K562 (cell line): ENCODE data around the gene HSD11B1L. TPM values are rescaled to one million over a fixed set of nuclear protein-coding genes. Genes with fewer than 3 reads are reported as not detected.

ENCODE experiments used
- ATAC-seq: fragments of 200-7000 bp; cut with Tn5 transposase; 3 replicates; pipeline ENCODE4 v1.9.1; 2020; ENCODE audit warnings: moderate library complexity
- BruUV-seq: library from RNA; stranded (reverse); fragments of 400-500 nt; replicated peaks from 2 replicates; lab custom pipeline; 2021; lab: Mats Ljungman, UMichigan
- CTCF ChIA-PET: fragments of 300-600 bp; formaldehyde crosslinking; extraction: SDS; loops from one replicate; lab custom pipeline; 2021; ENCODE audit warnings: low intra/inter-chr PET ratio; lab: Yijun Ruan, JAX
- POLR2A ChIA-PET: fragments of 300-600, 350-650 bp; sonication (Branson Sonifier 250); formaldehyde crosslinking; extraction: SDS; loops from one replicate; lab custom pipeline; 2021; ENCODE audit warnings: antibody characterized with exemption, inconsistent platforms; lab: Yijun Ruan, JAX
- DNase-seq, 4 experiments: peaks; one replicate each; pipeline versions ENCODE4 v3.0.0 to v3.0.0-alpha.2; 2011 to 2018; ENCODE audit warnings: low spot score in 3 of 4, mixed read lengths in 3 of 4; ENCODE audit errors: extremely low read depth in 1 of 4
- FAIRE-seq: peaks from 2 replicates; lab custom pipeline; 2011; peaks lifted over from hg19 to GRCh38; lab: Jason Lieb, UNC
- H2AFZ ChIP-seq: 2 replicates; pipeline ENCODE4 v1.6.0; 2011; ENCODE audit warnings: low read depth, low read length, control low read depth, inconsistent platforms
- H3K27ac ChIP-seq: fragments of 200-600 bp; 3 replicates; pipeline ENCODE4 v1.8.0; 2011; ENCODE audit warnings: low read depth, mild to moderate bottlenecking, control low read depth, inconsistent platforms, low read length, moderate library complexity, mixed read lengths; ENCODE audit errors: extremely low read depth
- H3K27me3 ChIP-seq, 2 experiments: fragments of 300-600 bp in 1 of 2; 2 replicates in 1 of 2; 3 replicates in 1 of 2; pipeline versions ENCODE4 v1.6.0 to v1.8.0; 2011; ENCODE audit warnings: inconsistent platforms in 2 of 2, low read length in 2 of 2, mild to moderate bottlenecking in 1 of 2, mixed read lengths in 1 of 2, moderate library complexity in 1 of 2; ENCODE audit not compliant: control insufficient read depth in 2 of 2, insufficient read depth in 2 of 2
- H3K36me3 ChIP-seq: fragments of 300-600 bp; 3 replicates; pipeline ENCODE4 v1.8.0; 2011; ENCODE audit warnings: mild to moderate bottlenecking, low read length, inconsistent platforms; ENCODE audit not compliant: control insufficient read depth, insufficient read depth
- H3K4me1 ChIP-seq, 2 experiments: fragments of 200-600 bp in 1 of 2; replicated peaks in 1 of 2; 2 replicates in 1 of 2; 3 replicates in 1 of 2; pipeline versions ENCODE4 v1.5.1 to v1.8.0; 2011; ENCODE audit warnings: inconsistent platforms in 2 of 2, low read length in 2 of 2, mild to moderate bottlenecking in 1 of 2, mixed read lengths in 1 of 2, moderate library complexity in 1 of 2; ENCODE audit not compliant: control insufficient read depth in 2 of 2, insufficient read depth in 2 of 2
- H3K4me2 ChIP-seq: 2 replicates; pipeline ENCODE4 v1.6.1; 2011; ENCODE audit warnings: low read length, control low read depth, inconsistent platforms, mixed read lengths; ENCODE audit not compliant: insufficient read depth
- H3K4me3 ChIP-seq: fragments of 200-600 bp; sonication (generic), shearing (Covaris generic); 2 replicates; pipeline ENCODE4 v1.5.1; 2016; ENCODE audit warnings: control low read depth, inconsistent platforms
- H3K79me2 ChIP-seq: fragments of 200-600 bp; 3 replicates; pipeline ENCODE4 v1.8.0; 2011; ENCODE audit warnings: low read length, inconsistent platforms; ENCODE audit not compliant: control insufficient read depth, insufficient read depth
- H3K9ac ChIP-seq, 2 experiments: 2 replicates each; pipeline versions ENCODE4 v1.6.0 to v1.6.1; 2011; ENCODE audit warnings: low read depth in 2 of 2, low read length in 2 of 2, control low read depth in 1 of 2, inconsistent platforms in 1 of 2, mild to moderate bottlenecking in 1 of 2, mixed read lengths in 1 of 2; ENCODE audit not compliant: insufficient read depth in 1 of 2
- H3K9me1 ChIP-seq: one replicate; pipeline ENCODE4 v1.6.0; 2011; ENCODE audit warnings: inconsistent platforms, mild to moderate bottlenecking, low read length, moderate library complexity; ENCODE audit not compliant: control insufficient read depth, insufficient read depth
- H3K9me3 ChIP-seq: replicated peaks from 2 replicates; pipeline ENCODE4 v1.5.1; 2011; ENCODE audit warnings: low read depth, low read length, inconsistent platforms; ENCODE audit not compliant: control insufficient read depth, insufficient read depth
- H4K20me1 ChIP-seq: replicated peaks from 2 replicates; pipeline ENCODE4 v1.6.1; 2011; ENCODE audit warnings: low read length, inconsistent platforms, mixed read lengths; ENCODE audit not compliant: control insufficient read depth, insufficient read depth
- CSDE1 ChIP-seq, 2 experiments: fragments of 450-650 bp; IDR thresholded peaks; 2 replicates each; pipeline ENCODE4 v1.6.1; 2016; ENCODE audit warnings: mild to moderate bottlenecking in 1 of 2
- NFIC ChIP-seq: fragments of 450-650 bp; IDR thresholded peaks from 2 replicates; pipeline ENCODE4 v1.6.1; 2017; ENCODE audit warnings: mild to moderate bottlenecking, inconsistent platforms
- POLR2A ChIP-seq: fragments of 450-650 bp; conservative IDR thresholded peaks from 2 replicates; pipeline ENCODE4 v1.6.1; 2016
- POLR2G ChIP-seq: fragments of 200-400 bp; formaldehyde crosslinking; IDR thresholded peaks from 2 replicates; pipeline ENCODE4 v1.6.1; 2017; ENCODE audit warnings: low read depth, mild to moderate bottlenecking, antibody characterized with exemption, low read length, moderate library complexity
- TFAP4 ChIP-seq: sonication (generic); formaldehyde crosslinking; IDR thresholded peaks from 2 replicates; pipeline ENCODE4 v1.8.0; 2022; ENCODE audit warnings: missing genetic modification reagents, mild to moderate bottlenecking, moderate library complexity, borderline replicate concordance
- WGBS: fragments of 100-300 bp; shearing (Covaris generic); methylation state at CpG from one replicate; pipeline ENCODE4 v1.1.6; 2016; ENCODE audit warnings: low coverage, mixed read lengths; ENCODE audit not compliant: insufficient coverage; ENCODE audit errors: missing lambda C conversion rate; 5-methylcytosine and 5-hydroxymethylcytosine counted together
- in situ Hi-C: fragments of 300-500 bp; cut with MboI; formaldehyde crosslinking; loops from 4 replicates; pipeline ENCODE4 v1.15.0; 2018; ENCODE audit warnings: inconsistent platforms, mixed read lengths
- intact Hi-C: fragments of 100-400 bp; cut with micrococcal nuclease; formaldehyde crosslinking; loops from 2 replicates; pipeline ENCODE4 v1.14.2; 2022
- polyA plus RNA-seq, 8 experiments: library from polyadenylated mRNA; depleted of rRNA in 4 of 8; stranded (reverse) in 5 of 8; unstranded in 3 of 8; fragments of >200 nt; fragmentation: Nextera tagmentation in 2 of 8; fragmentation: Illumina TruSeq in 1 of 8; extraction: Ambion mirVana in 2 of 8; extraction: Trizol in 1 of 8; gene quantifications; 2 replicates each; pipeline versions ENCODE4 v1.2.1 to v1.2.3, GENCODE V29; 2011 to 2014; ENCODE audit warnings: inconsistent platforms in 1 of 8, missing spikeins in 1 of 8
- total RNA-seq, 7 experiments: library from RNA; depleted of rRNA in 6 of 7; stranded (reverse); fragments of >200 nt in 6 of 7; fragmentation: Illumina TruSeq in 2 of 7; extraction: Trizol in 2 of 7; gene quantifications; 2 replicates each; pipeline versions ENCODE4 v1.2.1 to v1.2.3, GENCODE V29; 2011 to 2021; ENCODE audit warnings: low replicate concordance in 1 of 7

The HSD11B1L gene
- total and polyA plus RNA-seq, 9 of the 15 experiments (the other 6 are each of a cell fraction or from before 2014, with no cell fraction given) = 0.31 to 7.7 (median 2.3) TPM

GRCh38 chr19:5676105-5676771 lies 4.6 kb upstream of the HSD11B1L start:
- H3K27me3 ChIP-seq = no peaks in the 10 kb centered on the region
- BruUV-seq = no TSS peak
- H3K9me3 ChIP-seq = no peaks in the 10 kb centered on the region
- H3K9me1 ChIP-seq = no peaks in the 10 kb centered on the region
- H3K79me2 ChIP-seq = peaks cover 12% of the 10 kb centered on the region
- no peak overlapping the region for H3K27ac ChIP-seq
- H3K4me2 ChIP-seq = no peak overlapping the region
- POLR2A ChIA-PET = interaction anchor here (0.6 to 2.8 kb wide), 6 partner anchors 9 to 33 kb away, joined by 3 to 9 read pairs (median 3); partner anchors contain the start of gene RPL36
- H3K9ac ChIP-seq = peak overlapping the region in 1 of 2 experiments; percentile 22; a peak in 2 of 4 replicates
- ATAC-seq (no peak), DNase-seq (no peak), FAIRE-seq (no peak)
- peaks cover 20% of the 10 kb centered on the region; the same call in 2 of the 3 replicates for H3K36me3 ChIP-seq
- peaks cover 17 to 53% of the 10 kb centered on the region in 2 experiments for H3K4me1 ChIP-seq
- intact Hi-C loops (no loop called here), in situ Hi-C loops (no loop called here)
- no peak overlapping the region for H2AFZ ChIP-seq
- 67% methylated on average over 12 of the region's 17 CpGs for WGBS
- H4K20me1 ChIP-seq = no peaks in the 10 kb centered on the region; the same call in 1 of the 2 replicates
- CTCF ChIA-PET = no interaction called here
- no peak for TF ChIP-seq CSDE1 (IDR thresholded peaks at IDR 0.05)
- peak; percentile 54 for TF ChIP-seq POLR2G
- peak; percentile 36 for TF ChIP-seq POLR2A
- TF ChIP-seq TFAP4 (CRISPR knock-in tag) = peak; percentile 4; the same call in 1 of the 2 replicates
- TF ChIP-seq NFIC = 0 out of 2 replicates have a peak, but pooled peaks have one; percentile 20
- H3K4me3 ChIP-seq = no peak overlapping the region
